Testis (tissue), 2 donors: ENCODE measurements around the gene ADRA1B.

Source experiments
- POLR2A ChIP-seq: fragments of 450-650 bp; IDR thresholded peaks from one replicate; pipeline ENCODE4 v1.6.1; 2017; ENCODE audit warnings: antibody characterized with exemption, mild to moderate bottlenecking, moderate library complexity
- TF ChIP-seq, protein P1 (sequence below), 3 experiments: fragments of 450-650 bp in 2 of 3; fragments of 200-600 bp in 1 of 3; sonication (generic) in 1 of 3; IDR thresholded peaks; one replicate each; pipeline ENCODE4 v1.5.1; 2016 to 2019; ENCODE audit warnings: antibody characterized with exemption in 3 of 3, mild to moderate bottlenecking in 2 of 3, moderate library complexity in 1 of 3

- TF ChIP-seq, protein P1, sequence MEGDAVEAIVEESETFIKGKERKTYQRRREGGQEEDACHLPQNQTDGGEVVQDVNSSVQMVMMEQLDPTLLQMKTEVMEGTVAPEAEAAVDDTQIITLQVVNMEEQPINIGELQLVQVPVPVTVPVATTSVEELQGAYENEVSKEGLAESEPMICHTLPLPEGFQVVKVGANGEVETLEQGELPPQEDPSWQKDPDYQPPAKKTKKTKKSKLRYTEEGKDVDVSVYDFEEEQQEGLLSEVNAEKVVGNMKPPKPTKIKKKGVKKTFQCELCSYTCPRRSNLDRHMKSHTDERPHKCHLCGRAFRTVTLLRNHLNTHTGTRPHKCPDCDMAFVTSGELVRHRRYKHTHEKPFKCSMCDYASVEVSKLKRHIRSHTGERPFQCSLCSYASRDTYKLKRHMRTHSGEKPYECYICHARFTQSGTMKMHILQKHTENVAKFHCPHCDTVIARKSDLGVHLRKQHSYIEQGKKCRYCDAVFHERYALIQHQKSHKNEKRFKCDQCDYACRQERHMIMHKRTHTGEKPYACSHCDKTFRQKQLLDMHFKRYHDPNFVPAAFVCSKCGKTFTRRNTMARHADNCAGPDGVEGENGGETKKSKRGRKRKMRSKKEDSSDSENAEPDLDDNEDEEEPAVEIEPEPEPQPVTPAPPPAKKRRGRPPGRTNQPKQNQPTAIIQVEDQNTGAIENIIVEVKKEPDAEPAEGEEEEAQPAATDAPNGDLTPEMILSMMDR (IDR thresholded peaks at IDR 0.05) = no peak
- TF ChIP-seq POLR2A = no peak
Measured at GRCh38 chr5:159901308-159901707, 15.0 kb upstream of the ADRA1B start.
